Panc1 (cell line): ENCODE results near the gene EAF1. TPM values are rescaled to one million over a fixed set of nuclear protein-coding genes. Genes with fewer than 3 reads are reported as not detected.

Source experiments
- ATAC-seq: fragments of 200-7000 bp; cut with Tn5 transposase; 2 replicates; pipeline ENCODE4 v1.9.1; 2020; ENCODE audit warnings: mild to moderate bottlenecking, moderate library complexity
- BruUV-seq: library from RNA; stranded (reverse); fragments of 400-500 nt; replicated peaks from 2 replicates; lab custom pipeline; 2021; lab: Mats Ljungman, UMichigan
- CTCF ChIA-PET: fragments of 300-600 bp; sonication (Branson Sonifier 250); formaldehyde crosslinking; loops from one replicate; lab custom pipeline; 2022; ENCODE audit warnings: antibody characterized with exemption; lab: Charles Lee
- POLR2A ChIA-PET: fragments of 300-600 bp; sonication (Branson Sonifier 250); formaldehyde crosslinking; loops from one replicate; lab custom pipeline; 2022; ENCODE audit warnings: antibody characterized with exemption; lab: Charles Lee
- DNase-seq: peaks from one replicate; pipeline ENCODE4 v3.0.0-alpha.2; 2010; ENCODE audit warnings: low read depth, low spot score
- H3K27ac ChIP-seq: 2 replicates; pipeline ENCODE4 v1.5.1; 2011; ENCODE audit warnings: mild to moderate bottlenecking, low read length, inconsistent platforms
- H3K27me3 ChIP-seq: fragments of 200-500 bp; sonication (Bioruptor generic); 2 replicates; pipeline ENCODE4 v1.6.0; 2014; ENCODE audit warnings: low read length, inconsistent platforms; ENCODE audit not compliant: control insufficient read depth, insufficient read depth
- H3K36me3 ChIP-seq: fragments of 200-500 bp; sonication (Bioruptor generic); 2 replicates; pipeline ENCODE4 v1.5.1; 2014; ENCODE audit warnings: inconsistent platforms, mild to moderate bottlenecking, low read length, moderate library complexity; ENCODE audit not compliant: control insufficient read depth, insufficient read depth
- H3K4me1 ChIP-seq: 2 replicates; pipeline ENCODE4 v1.5.1; 2011; ENCODE audit warnings: inconsistent platforms, mild to moderate bottlenecking, low read length, moderate library complexity; ENCODE audit not compliant: control insufficient read depth, insufficient read depth
- H3K4me3 ChIP-seq, 2 experiments: 2 replicates each; pipeline ENCODE4 v1.5.1; 2011 to 2012; ENCODE audit warnings: low read depth in 2 of 2, low read length in 2 of 2, mild to moderate bottlenecking in 2 of 2, inconsistent platforms in 1 of 2, moderate library complexity in 1 of 2
- H3K9me3 ChIP-seq: fragments of 200-500 bp; sonication (Bioruptor generic); 2 replicates; pipeline ENCODE4 v1.5.1; 2014; ENCODE audit warnings: low read depth, mild to moderate bottlenecking, inconsistent platforms, low read length, moderate library complexity; ENCODE audit not compliant: control insufficient read depth, insufficient read depth
- POLR2AphosphoS5 ChIP-seq: IDR thresholded peaks from 2 replicates; pipeline ENCODE4 v1.6.1; 2012; ENCODE audit warnings: mild to moderate bottlenecking, low read depth, low read length, moderate library complexity
- SIN3A ChIP-seq: IDR thresholded peaks from 2 replicates; pipeline ENCODE4 v1.6.1; 2012; ENCODE audit warnings: low read depth, mild to moderate bottlenecking, low read length, moderate library complexity, borderline replicate concordance; ENCODE audit not compliant: insufficient read depth
- TCF7L2 ChIP-seq: IDR thresholded peaks from 2 replicates; pipeline ENCODE4 v1.6.1; 2011; ENCODE audit warnings: mild to moderate bottlenecking, low read depth, low read length, inconsistent platforms
- in situ Hi-C: cut with HindIII; loops from 2 replicates; pipeline ENCODE4 v1.10.0; 2016; ENCODE audit warnings: low sequenced_read_pairs, low pct_unique_long_range_greater_than_20kb
- intact Hi-C: fragments of 100-400 bp; cut with micrococcal nuclease; formaldehyde crosslinking; loops from one replicate; pipeline ENCODE4 v1.10.0; 2022; ENCODE audit not compliant: unreplicated experiment
- total RNA-seq: library from RNA; stranded (reverse); gene quantifications from one replicate; pipeline ENCODE4 v1.2.1, GENCODE V29; 2021; ENCODE audit not compliant: unreplicated experiment
- TF ChIP-seq, protein P1 (sequence below), 2 experiments: IDR thresholded peaks; 2 replicates each; pipeline ENCODE4 v1.6.1; 2011 to 2012; ENCODE audit warnings: low read depth in 2 of 2, control low read depth in 1 of 2, low read length in 1 of 2, mild to moderate bottlenecking in 1 of 2, moderate library complexity in 1 of 2; ENCODE audit not compliant: insufficient read depth in 1 of 2
- TF ChIP-seq, protein P2 (sequence below): fragments of 450-650 bp; IDR thresholded peaks from 2 replicates; pipeline ENCODE4 v1.5.1; 2017; ENCODE audit warnings: mild to moderate bottlenecking

EAF1 gene
- total RNA-seq, 1 experiment from 2014 or later, result 16.1 TPM

DNA sequence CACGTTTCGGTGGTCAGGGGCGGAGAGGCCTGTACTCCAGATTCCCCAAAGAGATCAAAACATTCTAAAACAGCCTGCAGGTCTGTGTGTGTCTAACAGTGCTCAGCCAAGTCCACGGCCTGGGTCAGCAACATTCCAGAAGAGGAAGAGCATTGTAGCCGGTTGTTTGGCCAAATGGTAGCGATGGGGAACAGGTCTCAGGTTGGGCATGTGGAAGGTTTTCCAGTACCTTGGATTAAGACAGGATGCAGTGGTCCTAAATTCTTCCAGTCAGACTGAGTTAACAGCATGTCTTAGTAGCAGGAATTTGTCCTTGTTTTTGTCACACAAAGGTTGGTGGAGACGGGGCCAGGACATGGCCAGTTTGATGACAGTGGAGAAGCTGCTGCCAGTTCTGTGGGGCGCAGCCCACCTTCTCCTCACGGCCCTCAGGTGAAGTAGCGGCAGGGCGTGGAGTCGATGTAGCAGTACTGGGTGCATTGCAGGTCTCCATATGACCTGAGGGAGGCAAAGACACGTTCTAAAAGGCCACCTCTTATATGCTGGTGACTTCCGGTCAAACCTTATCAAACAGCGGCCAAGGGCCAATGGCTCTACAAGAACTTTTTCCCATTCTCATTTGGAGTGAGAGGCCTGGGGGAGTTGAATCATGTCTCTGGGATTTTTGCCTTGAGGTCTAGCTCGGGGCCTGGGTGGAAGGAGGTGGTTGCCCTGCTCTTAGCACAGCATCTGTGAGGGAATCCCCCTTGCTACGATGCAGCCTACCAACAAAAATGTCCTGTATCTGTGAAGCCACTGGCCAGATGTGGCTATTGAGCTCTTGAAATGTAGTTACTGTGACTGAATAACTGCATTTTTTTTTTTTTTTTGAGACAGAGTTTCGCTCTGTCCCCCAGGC lies 24.1 kb downstream of the EAF1 start:
- no peaks in the 10 kb centered on the region for H3K9me3 ChIP-seq
- DNase-seq (no peak), ATAC-seq (no peak)
- H3K4me3 ChIP-seq, result no peak overlapping the region
- H3K27me3 ChIP-seq, result no peaks in the 10 kb centered on the region
- POLR2A ChIA-PET, result interaction anchor here (0.6 kb wide), 3 partner anchors 10 to 355 kb away, joined by 3 to 7 read pairs (median 6); no protein-coding TSS in a partner anchor
- in situ Hi-C loops, result no loop called here
- no TSS peak for BruUV-seq
- H3K4me1 ChIP-seq, result no peaks in the 10 kb centered on the region
- no peak overlapping the region for H3K27ac ChIP-seq
- CTCF ChIA-PET, result no interaction called here
- intact Hi-C loops, result no loop called here
- H3K36me3 ChIP-seq, result no peaks in the 10 kb centered on the region
- TF ChIP-seq, protein P1, sequence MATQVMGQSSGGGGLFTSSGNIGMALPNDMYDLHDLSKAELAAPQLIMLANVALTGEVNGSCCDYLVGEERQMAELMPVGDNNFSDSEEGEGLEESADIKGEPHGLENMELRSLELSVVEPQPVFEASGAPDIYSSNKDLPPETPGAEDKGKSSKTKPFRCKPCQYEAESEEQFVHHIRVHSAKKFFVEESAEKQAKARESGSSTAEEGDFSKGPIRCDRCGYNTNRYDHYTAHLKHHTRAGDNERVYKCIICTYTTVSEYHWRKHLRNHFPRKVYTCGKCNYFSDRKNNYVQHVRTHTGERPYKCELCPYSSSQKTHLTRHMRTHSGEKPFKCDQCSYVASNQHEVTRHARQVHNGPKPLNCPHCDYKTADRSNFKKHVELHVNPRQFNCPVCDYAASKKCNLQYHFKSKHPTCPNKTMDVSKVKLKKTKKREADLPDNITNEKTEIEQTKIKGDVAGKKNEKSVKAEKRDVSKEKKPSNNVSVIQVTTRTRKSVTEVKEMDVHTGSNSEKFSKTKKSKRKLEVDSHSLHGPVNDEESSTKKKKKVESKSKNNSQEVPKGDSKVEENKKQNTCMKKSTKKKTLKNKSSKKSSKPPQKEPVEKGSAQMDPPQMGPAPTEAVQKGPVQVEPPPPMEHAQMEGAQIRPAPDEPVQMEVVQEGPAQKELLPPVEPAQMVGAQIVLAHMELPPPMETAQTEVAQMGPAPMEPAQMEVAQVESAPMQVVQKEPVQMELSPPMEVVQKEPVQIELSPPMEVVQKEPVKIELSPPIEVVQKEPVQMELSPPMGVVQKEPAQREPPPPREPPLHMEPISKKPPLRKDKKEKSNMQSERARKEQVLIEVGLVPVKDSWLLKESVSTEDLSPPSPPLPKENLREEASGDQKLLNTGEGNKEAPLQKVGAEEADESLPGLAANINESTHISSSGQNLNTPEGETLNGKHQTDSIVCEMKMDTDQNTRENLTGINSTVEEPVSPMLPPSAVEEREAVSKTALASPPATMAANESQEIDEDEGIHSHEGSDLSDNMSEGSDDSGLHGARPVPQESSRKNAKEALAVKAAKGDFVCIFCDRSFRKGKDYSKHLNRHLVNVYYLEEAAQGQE (IDR thresholded peaks at IDR 0.05; ENCODE audit: insufficient read depth in 1 of 2, low read depth in 2 of 2, low read length in 1 of 2), result no peak

DNA sequence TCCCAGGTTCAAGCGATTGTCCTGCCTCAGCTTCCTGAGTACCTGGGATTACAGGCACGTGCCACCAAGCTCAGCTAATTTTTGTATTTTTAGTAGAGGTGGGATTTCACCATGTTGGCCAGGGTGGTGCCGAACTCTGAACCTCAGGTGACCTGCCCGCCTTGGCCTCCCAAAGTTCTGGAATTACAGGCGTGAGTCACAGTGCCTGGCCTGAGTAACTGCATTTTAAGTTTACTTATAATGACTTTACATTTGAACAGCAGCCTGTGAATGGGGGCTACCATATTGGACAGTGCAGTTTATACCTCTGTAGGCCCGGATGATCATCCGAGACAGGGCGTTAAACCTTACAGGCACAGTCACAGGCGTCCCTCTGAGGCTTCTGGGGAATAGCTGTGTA lies 24.8 kb downstream of the EAF1 start:
- ATAC-seq (no peak), DNase-seq (no peak)
- in situ Hi-C loops, result no loop called here
- no peaks in the 10 kb centered on the region for H3K9me3 ChIP-seq
- no peak overlapping the region for H3K27ac ChIP-seq
- no peak for TF ChIP-seq POLR2AphosphoS5
- TF ChIP-seq SIN3A, result no peak
- TF ChIP-seq TCF7L2, result no peak
- TF ChIP-seq, protein P2, sequence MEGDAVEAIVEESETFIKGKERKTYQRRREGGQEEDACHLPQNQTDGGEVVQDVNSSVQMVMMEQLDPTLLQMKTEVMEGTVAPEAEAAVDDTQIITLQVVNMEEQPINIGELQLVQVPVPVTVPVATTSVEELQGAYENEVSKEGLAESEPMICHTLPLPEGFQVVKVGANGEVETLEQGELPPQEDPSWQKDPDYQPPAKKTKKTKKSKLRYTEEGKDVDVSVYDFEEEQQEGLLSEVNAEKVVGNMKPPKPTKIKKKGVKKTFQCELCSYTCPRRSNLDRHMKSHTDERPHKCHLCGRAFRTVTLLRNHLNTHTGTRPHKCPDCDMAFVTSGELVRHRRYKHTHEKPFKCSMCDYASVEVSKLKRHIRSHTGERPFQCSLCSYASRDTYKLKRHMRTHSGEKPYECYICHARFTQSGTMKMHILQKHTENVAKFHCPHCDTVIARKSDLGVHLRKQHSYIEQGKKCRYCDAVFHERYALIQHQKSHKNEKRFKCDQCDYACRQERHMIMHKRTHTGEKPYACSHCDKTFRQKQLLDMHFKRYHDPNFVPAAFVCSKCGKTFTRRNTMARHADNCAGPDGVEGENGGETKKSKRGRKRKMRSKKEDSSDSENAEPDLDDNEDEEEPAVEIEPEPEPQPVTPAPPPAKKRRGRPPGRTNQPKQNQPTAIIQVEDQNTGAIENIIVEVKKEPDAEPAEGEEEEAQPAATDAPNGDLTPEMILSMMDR, result no peak
- TF ChIP-seq, protein P1 (IDR thresholded peaks at IDR 0.05; ENCODE audit: insufficient read depth in 1 of 2, low read depth in 2 of 2, low read length in 1 of 2), result no peak
- ChIA-PET POLR2A (no interaction called here), CTCF (no interaction called here)
- H3K36me3 ChIP-seq, result no peaks in the 10 kb centered on the region
- no TSS peak for BruUV-seq
- no peak overlapping the region for H3K4me3 ChIP-seq
- intact Hi-C loops, result no loop called here
- H3K27me3 ChIP-seq, result no peaks in the 10 kb centered on the region
- H3K4me1 ChIP-seq, result no peaks in the 10 kb centered on the region
